HCT116 (cell line): ENCODE measurements around the gene FUNDC2. TPM values are rescaled to one million over a fixed set of nuclear protein-coding genes. Genes with fewer than 3 reads are reported as not detected.

Source experiments
- ATAC-seq: fragments of 200-7000 bp; cut with Tn5 transposase; 2 replicates; pipeline ENCODE4 v1.9.1; 2020; ENCODE audit warnings: mild to moderate bottlenecking, moderate library complexity
- BruUV-seq: library from RNA; stranded (reverse); fragments of 400-500 nt; replicated peaks from 2 replicates; lab custom pipeline; 2021; lab: Mats Ljungman, UMichigan
- CTCF ChIA-PET: fragments of 300-600 bp; sonication (Branson Sonifier 250); formaldehyde crosslinking; loops from one replicate; lab custom pipeline; 2021; ENCODE audit warnings: antibody characterized with exemption; lab: Charles Lee
- POLR2A ChIA-PET: fragments of 300-600, 350-600 bp; sonication (Branson Sonifier 250); formaldehyde crosslinking; loops from one replicate; lab custom pipeline; 2021; ENCODE audit warnings: antibody characterized with exemption; lab: Charles Lee
- RAD21 ChIA-PET, 2 experiments: fragments of 300-600 bp; sonication (Branson Sonifier 250); formaldehyde crosslinking; loops; one replicate each; lab custom pipeline; 2023; ENCODE audit warnings: low total read pairs in 2 of 2; ENCODE audit not compliant: uncharacterized antibody in 2 of 2, unreplicated experiment in 2 of 2, low non-redundant PET in 1 of 2; lab: Charles Lee
- DNase-seq: peaks from one replicate; pipeline ENCODE4 v3.0.0-alpha.2; 2010; ENCODE audit warnings: low read depth, low spot score
- H2AFZ ChIP-seq: fragments of 200-600 bp; shearing (Covaris generic), sonication (generic); 2 replicates; pipeline ENCODE4 v1.6.1; 2017; ENCODE audit warnings: low read depth, mixed run types, mixed read lengths, antibody characterized with exemption, low read length; ENCODE audit not compliant: poor library complexity, severe bottlenecking
- H3K27ac ChIP-seq: 2 replicates; pipeline ENCODE4 v1.5.1; 2012; ENCODE audit warnings: low read depth, low read length
- H3K27me3 ChIP-seq: fragments of 200-600 bp; sonication (generic); 2 replicates; pipeline ENCODE4 v1.6.1; 2016; ENCODE audit warnings: mixed run types, low read length, mixed read lengths; ENCODE audit not compliant: insufficient read depth
- H3K36me3 ChIP-seq, 2 experiments: fragments of 200-500 bp in 1 of 2; fragments of 200-600 bp in 1 of 2; sonication (Bioruptor generic) in 1 of 2; sonication (generic) in 1 of 2; 2 replicates each; pipeline versions ENCODE4 v1.5.1 to v1.6.1; 2014 to 2016; ENCODE audit warnings: low read length in 2 of 2, inconsistent platforms in 1 of 2, mixed read lengths in 1 of 2, mixed run types in 1 of 2; ENCODE audit not compliant: insufficient read depth in 2 of 2, control insufficient read depth in 1 of 2
- H3K4me1 ChIP-seq, 2 experiments: fragments of 200-600 bp in 1 of 2; sonication (generic) in 1 of 2; 2 replicates each; pipeline versions ENCODE4 v1.5.1 to v1.6.1; 2012 to 2017; ENCODE audit warnings: low read length in 2 of 2, inconsistent platforms in 1 of 2, mild to moderate bottlenecking in 1 of 2, mixed read lengths in 1 of 2, mixed run types in 1 of 2, moderate library complexity in 1 of 2; ENCODE audit not compliant: insufficient read depth in 2 of 2, control insufficient read depth in 1 of 2
- H3K4me2 ChIP-seq: fragments of 200-600 bp; sonication (generic); 2 replicates; pipeline ENCODE4 v1.6.1; 2017; ENCODE audit warnings: mixed run types, low read length, mixed read lengths
- H3K4me3 ChIP-seq, 2 experiments: fragments of 200-600 bp in 1 of 2; sonication (generic) in 1 of 2; replicated peaks in 1 of 2; 2 replicates each; pipeline ENCODE4 v1.5.1; 2011 to 2016; ENCODE audit warnings: low read length in 2 of 2, control low read depth in 1 of 2, low read depth in 1 of 2, mild to moderate bottlenecking in 1 of 2, mixed read lengths in 1 of 2, mixed run types in 1 of 2
- H3K79me2 ChIP-seq: fragments of 200-600 bp; sonication (generic); 2 replicates; pipeline ENCODE4 v1.6.1; 2017; ENCODE audit warnings: mild to moderate bottlenecking, mixed run types, low read length, moderate library complexity, mixed read lengths; ENCODE audit not compliant: insufficient read depth
- H3K9ac ChIP-seq: fragments of 200-600 bp; sonication (generic); 2 replicates; pipeline ENCODE4 v1.6.1; 2016; ENCODE audit warnings: low read length, mixed read lengths
- H3K9me2 ChIP-seq: fragments of 200-600 bp; sonication (generic), shearing (Covaris generic); 2 replicates; pipeline ENCODE4 v1.6.1; 2017; ENCODE audit warnings: mixed run types, mild to moderate bottlenecking, moderate library complexity; ENCODE audit not compliant: insufficient read depth
- H3K9me3 ChIP-seq, 2 experiments: fragments of 200-500 bp in 1 of 2; fragments of 200-600 bp in 1 of 2; sonication (Bioruptor generic) in 1 of 2; sonication (generic) in 1 of 2; 2 replicates each; pipeline ENCODE4 v1.6.1; 2014 to 2017; ENCODE audit warnings: low read length in 2 of 2, mixed read lengths in 2 of 2, inconsistent platforms in 1 of 2, low read depth in 1 of 2, mild to moderate bottlenecking in 1 of 2, mixed run types in 1 of 2, moderate library complexity in 1 of 2; ENCODE audit not compliant: control insufficient read depth in 1 of 2, insufficient read depth in 1 of 2
- H4K20me1 ChIP-seq: fragments of 200-600 bp; sonication (generic), shearing (Covaris generic); 2 replicates; pipeline ENCODE4 v1.6.1; 2017; ENCODE audit warnings: mixed run types, mild to moderate bottlenecking, moderate library complexity; ENCODE audit not compliant: insufficient read depth
- ATF3 ChIP-seq: IDR thresholded peaks from 2 replicates; pipeline ENCODE4 v1.6.1; 2012
- CBX3 ChIP-seq: IDR thresholded peaks from 2 replicates; pipeline ENCODE4 v1.6.1; 2012; ENCODE audit warnings: low read depth
- CEBPB ChIP-seq: IDR thresholded peaks from 2 replicates; pipeline ENCODE4 v1.6.1; 2012; ENCODE audit warnings: low read depth
- CTCF ChIP-seq, 3 experiments: fragments of 200-600 bp in 1 of 3; sonication (generic) in 1 of 3; IDR thresholded peaks in 2 of 3; conservative IDR thresholded peaks in 1 of 3; 2 replicates each; pipeline ENCODE4 v1.5.1; 2012 to 2017; ENCODE audit warnings: low read depth in 2 of 3, low read length in 2 of 3, antibody characterized with exemption in 1 of 3, borderline replicate concordance in 1 of 3, control low read depth in 1 of 3, mild to moderate bottlenecking in 1 of 3, mixed read lengths in 1 of 3, mixed run types in 1 of 3, moderate library complexity in 1 of 3; ENCODE audit not compliant: insufficient read depth in 1 of 3
- FOSL1 ChIP-seq: IDR thresholded peaks from 2 replicates; pipeline ENCODE4 v1.6.1; 2012; ENCODE audit warnings: low read depth
- JUND ChIP-seq: IDR thresholded peaks from 2 replicates; pipeline ENCODE4 v1.6.1; 2012
- POLR2AphosphoS5 ChIP-seq: IDR thresholded peaks from 2 replicates; pipeline ENCODE4 v1.6.1; 2011; ENCODE audit warnings: mild to moderate bottlenecking, low read depth, low read length, moderate library complexity
- RAD21 ChIP-seq: IDR thresholded peaks from 2 replicates; pipeline ENCODE4 v1.6.1; 2012; ENCODE audit warnings: low read depth, mild to moderate bottlenecking
- REST ChIP-seq: IDR thresholded peaks from 2 replicates; pipeline ENCODE4 v1.6.1; 2012; ENCODE audit warnings: low read depth
- SIN3A ChIP-seq: IDR thresholded peaks from 2 replicates; pipeline ENCODE4 v1.6.1; 2012; ENCODE audit warnings: low read depth
- SP1 ChIP-seq: IDR thresholded peaks from 2 replicates; pipeline ENCODE4 v1.6.1; 2012; ENCODE audit warnings: low read depth
- SRF ChIP-seq: IDR thresholded peaks from 2 replicates; pipeline ENCODE4 v1.6.1; 2012; ENCODE audit warnings: low read depth
- TCF7L2 ChIP-seq: IDR thresholded peaks from 2 replicates; pipeline ENCODE4 v1.7.0; 2011; ENCODE audit warnings: borderline replicate concordance, inconsistent platforms; ENCODE audit not compliant: insufficient read depth, insufficient read length; ENCODE audit errors: extremely low read depth
- ZBTB33 ChIP-seq: IDR thresholded peaks from 2 replicates; pipeline ENCODE4 v1.6.1; 2011; ENCODE audit warnings: mild to moderate bottlenecking, low read length, moderate library complexity; ENCODE audit not compliant: insufficient replicate concordance; ENCODE audit errors: extremely low read depth
- ZNF274 ChIP-seq: fragments of 200-500 bp; sonication (Bioruptor generic); IDR thresholded peaks from 2 replicates; pipeline ENCODE4 v1.6.1; 2014; ENCODE audit warnings: mild to moderate bottlenecking, low read depth, low read length, inconsistent platforms
- intact Hi-C: fragments of 100-400 bp; cut with micrococcal nuclease; formaldehyde crosslinking; loops from 2 replicates; pipeline ENCODE4 v1.10.0; 2022
- total RNA-seq: library from RNA; stranded (reverse); gene quantifications from one replicate; pipeline ENCODE4 v1.2.1, GENCODE V29; 2021; ENCODE audit not compliant: unreplicated experiment

Gene FUNDC2
- total RNA-seq, 1 experiment from 2014 or later = 32.5 TPM

GRCh38 chrX:154980330-154981115 is 46.1 kb upstream of the FUNDC2 start:
- ChIA-PET RAD21 (interaction anchor here in 1 of 2 experiments (0.7 kb wide), 1 partner anchor 195 kb away, joined by 4 read pairs; no protein-coding TSS in a partner anchor), POLR2A (no interaction called here), CTCF (interaction anchor here (0.8 to 1.4 kb wide), 2 partner anchors 63 to 168 kb away, joined by 4 to 5 read pairs; no protein-coding TSS in a partner anchor)
- Histone ChIP-seq H2AFZ (peak overlapping the region; percentile 68), H3K79me2 (no peaks in the 10 kb centered on the region), H4K20me1 (no peaks in the 10 kb centered on the region), H3K9me2 (no peaks in the 10 kb centered on the region), H3K27me3 (no peaks in the 10 kb centered on the region), H3K27ac (no peak overlapping the region), H3K4me2 (peak overlapping the region; percentile 67), H3K36me3 (no peaks in the 10 kb centered on the region), H3K9ac (peak overlapping the region; percentile 39; the same call in 1 of the 2 replicates), H3K9me3 (no peaks in the 10 kb centered on the region), H3K4me3 (peak overlapping the region; percentile 25 to 51), H3K4me1 (peaks cover 0 to 10% of the 10 kb centered on the region in 2 experiments; a peak in 1 of 4 replicates)
- BruUV-seq = no TSS peak
- intact Hi-C loops = loop anchor here (1.0 to 2.0 kb wide), 4 partner anchors 76 to 840 kb away; no protein-coding TSS in a partner anchor
- TF ChIP-seq SIN3A (no peak), RAD21 (peak; percentile 92), ZBTB33 (no peak), FOSL1 (no peak), CBX3 (no peak), JUND (no peak), TCF7L2 (no peak), ZNF274 (no peak), CTCF (IDR thresholded peaks at IDR 0.05 in 2 of 3, conservative IDR thresholded peaks at IDR 0.05 in 1 of 3; ENCODE audit: borderline replicate concordance in 1 of 3, insufficient read depth in 1 of 3, low read depth in 2 of 3, low read length in 2 of 3) (peak; percentile 51 to 95 (median 66)), SRF (no peak), CEBPB (no peak), REST (no peak), POLR2AphosphoS5 (no peak), SP1 (no peak), ATF3 (no peak)
- ATAC-seq = peak; percentile 98
- DNase-seq = peak; percentile 45
